ENCODE data around the gene BCAN.

The BCAN gene

DNA sequence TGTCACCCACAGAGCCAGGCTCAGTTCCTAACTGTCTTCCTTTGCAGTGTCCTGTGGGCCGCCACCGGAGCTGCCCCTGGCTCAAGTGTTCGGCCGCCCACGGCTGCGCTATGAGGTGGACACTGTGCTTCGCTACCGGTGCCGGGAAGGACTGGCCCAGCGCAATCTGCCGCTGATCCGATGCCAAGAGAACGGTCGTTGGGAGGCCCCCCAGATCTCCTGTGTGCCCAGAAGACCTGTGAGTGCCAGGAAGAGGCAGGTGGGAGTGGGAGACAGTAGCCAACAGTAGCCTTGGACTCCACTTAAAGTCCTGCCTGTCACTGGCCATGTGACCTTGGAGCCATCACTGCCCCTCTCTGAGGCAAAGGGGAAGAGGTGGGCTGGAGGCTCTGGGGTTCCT, 16.6 kb downstream of the BCAN start:
- no peak for TF ChIP-seq CTCF (IDR thresholded peaks at IDR 0.05; ENCODE audit: borderline replicate concordance, insufficient read depth, low read depth, low read length)
- H3K4me3 ChIP-seq (ENCODE audit: low read depth, low read length), result no peak overlapping the region

- no peak for TF ChIP-seq CTCF (IDR thresholded peaks at IDR 0.05; ENCODE audit: borderline replicate concordance, insufficient read depth, low read depth, low read length)
- no peak overlapping the region for H3K4me3 ChIP-seq (ENCODE audit: low read depth, low read length)
These were observed 17.1 kb downstream of the BCAN start for GRCh38 chr1:156658945-156659574.

DNA sequence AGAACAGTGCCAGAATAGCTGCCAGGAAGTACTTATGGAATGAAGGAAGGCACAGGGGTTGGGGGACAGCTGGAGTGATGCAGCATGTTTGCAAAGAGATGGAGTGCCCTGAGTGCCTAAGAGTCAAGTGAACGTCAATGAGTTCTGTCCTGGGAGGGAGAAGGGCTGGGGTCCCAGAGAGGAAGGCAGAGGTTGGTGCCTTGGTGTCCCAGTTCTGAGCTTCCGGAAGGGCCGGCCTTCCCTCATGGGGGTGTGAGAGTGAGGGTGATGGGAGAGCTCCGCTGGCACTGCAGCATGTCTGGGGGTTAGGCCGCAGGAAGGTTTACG, 17.7 kb downstream of the BCAN start:
- H3K4me3 ChIP-seq (ENCODE audit: low read depth, low read length), result peak overlapping the region; percentile 47
- no peak for TF ChIP-seq CTCF (IDR thresholded peaks at IDR 0.05; ENCODE audit: borderline replicate concordance, insufficient read depth, low read depth, low read length)

GRCh38 chr1:156659988-156660751, 18.3 kb downstream of the BCAN start:
- peak overlapping the region; percentile 70 for H3K4me3 ChIP-seq (ENCODE audit: low read depth, low read length)
- TF ChIP-seq CTCF (IDR thresholded peaks at IDR 0.05; ENCODE audit: borderline replicate concordance, insufficient read depth, low read depth, low read length), result peak; percentile 100

GRCh38 chr1:156660752-156661112, 18.8 kb downstream of the BCAN start:
- TF ChIP-seq CTCF (IDR thresholded peaks at IDR 0.05; ENCODE audit: borderline replicate concordance, insufficient read depth, low read depth, low read length), result no peak
- H3K4me3 ChIP-seq (ENCODE audit: low read depth, low read length), result peak overlapping the region; percentile 70

GRCh38 chr1:156662005-156662799, 20.3 kb downstream of the BCAN start:
- no peak overlapping the region for H3K4me3 ChIP-seq (ENCODE audit: low read depth, low read length)
- no peak for TF ChIP-seq CTCF (IDR thresholded peaks at IDR 0.05; ENCODE audit: borderline replicate concordance, insufficient read depth, low read depth, low read length)

- TF ChIP-seq CTCF (IDR thresholded peaks at IDR 0.05; ENCODE audit: borderline replicate concordance, insufficient read depth, low read depth, low read length), result no peak
- H3K4me3 ChIP-seq (ENCODE audit: low read depth, low read length), result no peak overlapping the region
These were observed 20.8 kb downstream of the BCAN start for GRCh38 chr1:156662800-156663055.

All from GM12875 (cell line).